ENCODE data around the gene FOXJ1.

DNA sequence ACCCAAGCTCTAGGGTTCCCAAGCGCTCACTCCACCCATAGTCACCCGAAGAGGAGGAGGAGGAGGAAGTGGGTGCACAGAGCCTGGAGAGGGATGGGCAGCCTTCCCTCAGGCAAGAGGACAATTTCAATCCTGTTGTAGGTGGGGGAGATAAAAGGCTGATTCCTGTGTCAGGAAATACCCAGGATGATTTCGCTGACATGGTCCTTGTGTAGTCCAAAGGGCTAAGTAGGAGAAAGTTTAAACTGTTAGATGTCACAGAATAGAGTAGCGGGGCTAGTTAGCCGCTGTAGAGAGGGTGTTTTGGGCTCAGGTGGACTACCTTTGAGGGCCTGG, 36.2 kb downstream of the FOXJ1 start:
- TF ChIP-seq TAF1 (IDR thresholded peaks at IDR 0.05; ENCODE audit: borderline replicate concordance, insufficient read depth, low read length), result no peak
- no peak for TF ChIP-seq SIN3A (IDR thresholded peaks at IDR 0.05; ENCODE audit: borderline replicate concordance, insufficient read depth, low read length)
- no peak for TF ChIP-seq POLR2AphosphoS5 (IDR thresholded peaks at IDR 0.05; ENCODE audit: low read depth, low read length)
- TF ChIP-seq, protein P1, sequence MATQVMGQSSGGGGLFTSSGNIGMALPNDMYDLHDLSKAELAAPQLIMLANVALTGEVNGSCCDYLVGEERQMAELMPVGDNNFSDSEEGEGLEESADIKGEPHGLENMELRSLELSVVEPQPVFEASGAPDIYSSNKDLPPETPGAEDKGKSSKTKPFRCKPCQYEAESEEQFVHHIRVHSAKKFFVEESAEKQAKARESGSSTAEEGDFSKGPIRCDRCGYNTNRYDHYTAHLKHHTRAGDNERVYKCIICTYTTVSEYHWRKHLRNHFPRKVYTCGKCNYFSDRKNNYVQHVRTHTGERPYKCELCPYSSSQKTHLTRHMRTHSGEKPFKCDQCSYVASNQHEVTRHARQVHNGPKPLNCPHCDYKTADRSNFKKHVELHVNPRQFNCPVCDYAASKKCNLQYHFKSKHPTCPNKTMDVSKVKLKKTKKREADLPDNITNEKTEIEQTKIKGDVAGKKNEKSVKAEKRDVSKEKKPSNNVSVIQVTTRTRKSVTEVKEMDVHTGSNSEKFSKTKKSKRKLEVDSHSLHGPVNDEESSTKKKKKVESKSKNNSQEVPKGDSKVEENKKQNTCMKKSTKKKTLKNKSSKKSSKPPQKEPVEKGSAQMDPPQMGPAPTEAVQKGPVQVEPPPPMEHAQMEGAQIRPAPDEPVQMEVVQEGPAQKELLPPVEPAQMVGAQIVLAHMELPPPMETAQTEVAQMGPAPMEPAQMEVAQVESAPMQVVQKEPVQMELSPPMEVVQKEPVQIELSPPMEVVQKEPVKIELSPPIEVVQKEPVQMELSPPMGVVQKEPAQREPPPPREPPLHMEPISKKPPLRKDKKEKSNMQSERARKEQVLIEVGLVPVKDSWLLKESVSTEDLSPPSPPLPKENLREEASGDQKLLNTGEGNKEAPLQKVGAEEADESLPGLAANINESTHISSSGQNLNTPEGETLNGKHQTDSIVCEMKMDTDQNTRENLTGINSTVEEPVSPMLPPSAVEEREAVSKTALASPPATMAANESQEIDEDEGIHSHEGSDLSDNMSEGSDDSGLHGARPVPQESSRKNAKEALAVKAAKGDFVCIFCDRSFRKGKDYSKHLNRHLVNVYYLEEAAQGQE (IDR thresholded peaks at IDR 0.05; ENCODE audit: insufficient read depth in 1 of 2, low read depth in 2 of 2, low read length in 2 of 2), result no peak
- no peak for TF ChIP-seq FOXP2 (optimal IDR thresholded peaks at IDR 0.05; ENCODE audit: borderline replicate concordance, extremely low read depth, extremely low read length, insufficient read depth)

All from PFSK-1 (cell line).